ENCODE measurements around the gene TSR3. TPM values are rescaled to one million over a fixed set of nuclear protein-coding genes. Genes with fewer than 3 reads are reported as not detected.

Gene TSR3
- total and polyA plus RNA-seq, 2 experiments from 2014 or later, result 119 to 173 TPM

DNA sequence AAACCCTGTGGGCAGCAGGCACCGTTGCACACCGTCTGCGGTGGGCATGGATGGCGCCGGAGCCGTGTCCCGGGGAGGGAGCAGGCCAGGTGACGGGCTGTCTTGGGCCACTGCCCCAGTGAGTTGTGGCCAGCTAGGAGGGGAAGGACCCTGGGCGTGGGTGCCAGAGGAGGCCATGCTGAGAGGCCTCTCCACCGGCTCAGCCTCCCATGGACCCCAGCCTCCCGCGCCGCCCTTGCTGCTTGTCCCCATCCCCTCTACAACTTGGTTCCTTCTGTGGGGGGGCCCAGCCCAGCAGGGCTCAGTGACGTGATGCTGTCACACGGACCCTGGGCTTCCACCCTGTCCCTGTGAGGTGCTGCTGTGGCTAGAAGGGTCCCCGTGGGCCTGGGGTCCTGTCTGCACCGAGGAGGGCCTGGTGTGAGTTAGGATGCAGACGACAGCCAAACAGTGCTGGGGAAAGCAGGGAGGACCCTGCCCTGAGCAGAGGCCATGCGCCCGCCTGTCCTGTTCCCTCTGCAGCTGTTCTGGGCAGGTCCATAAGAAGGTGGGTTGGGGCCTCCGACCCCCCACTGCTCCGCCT is 30.9 kb downstream of the TSR3 start:
- no peak for TF ChIP-seq CTCF (IDR thresholded peaks at IDR 0.05; ENCODE audit: low read depth, low read length)
- no peaks in the 10 kb centered on the region for H3K27me3 ChIP-seq
- no peaks in the 10 kb centered on the region for H3K9me3 ChIP-seq (ENCODE audit: low read depth)
- H3K36me3 ChIP-seq, result peaks cover 47% of the 10 kb centered on the region
- H3K4me1 ChIP-seq (ENCODE audit: low read depth), result no peaks in the 10 kb centered on the region
- DNase-seq (ENCODE audit: low read depth in 1 of 2, low spot score in 1 of 2), result no peak
- no peak overlapping the region for H3K27ac ChIP-seq
- no peak overlapping the region for H3K4me3 ChIP-seq

- no peaks in the 10 kb centered on the region for H3K27me3 ChIP-seq
- H3K27ac ChIP-seq, result no peak overlapping the region
- TF ChIP-seq CTCF (IDR thresholded peaks at IDR 0.05; ENCODE audit: low read depth, low read length), result no peak
- H3K4me3 ChIP-seq, result no peak overlapping the region
- H3K36me3 ChIP-seq, result peaks cover 52% of the 10 kb centered on the region
- H3K4me1 ChIP-seq (ENCODE audit: low read depth), result no peaks in the 10 kb centered on the region
- no peak for DNase-seq (ENCODE audit: low read depth in 1 of 2, low spot score in 1 of 2)
- no peaks in the 10 kb centered on the region for H3K9me3 ChIP-seq (ENCODE audit: low read depth)
Measured at GRCh38 chr16:1320097-1320496, 31.6 kb downstream of the TSR3 start.

DNA sequence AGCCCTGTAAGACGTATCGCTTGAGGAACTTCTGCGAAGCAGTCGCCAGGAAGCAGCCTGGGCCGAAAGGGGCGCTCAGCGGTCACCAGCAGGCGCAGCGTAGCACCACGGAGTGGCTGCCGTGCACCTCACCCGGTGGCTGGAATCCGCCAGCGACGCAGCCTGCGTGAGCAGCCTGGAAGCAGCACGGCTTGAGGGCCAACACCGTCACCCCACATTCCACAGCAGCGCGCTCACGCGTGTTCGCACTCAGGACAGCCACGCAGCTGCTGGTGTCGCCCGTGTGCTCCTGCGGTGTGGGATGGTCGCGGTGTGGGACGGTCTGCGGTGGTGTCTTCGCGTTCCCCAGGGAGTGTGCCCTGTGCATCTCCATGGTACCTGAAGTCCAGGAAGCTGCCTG is 32.6 kb downstream of the TSR3 start:
- Histone ChIP-seq H3K4me1 (ENCODE audit: low read depth) (no peaks in the 10 kb centered on the region), H3K27ac (no peak overlapping the region), H3K36me3 (peaks cover 60% of the 10 kb centered on the region), H3K4me3 (no peak overlapping the region), H3K9me3 (ENCODE audit: low read depth) (no peaks in the 10 kb centered on the region), H3K27me3 (no peaks in the 10 kb centered on the region)
- DNase-seq (ENCODE audit: low read depth in 1 of 2, low spot score in 1 of 2), result no peak
- no peak for TF ChIP-seq CTCF (IDR thresholded peaks at IDR 0.05; ENCODE audit: low read depth, low read length)

DNA sequence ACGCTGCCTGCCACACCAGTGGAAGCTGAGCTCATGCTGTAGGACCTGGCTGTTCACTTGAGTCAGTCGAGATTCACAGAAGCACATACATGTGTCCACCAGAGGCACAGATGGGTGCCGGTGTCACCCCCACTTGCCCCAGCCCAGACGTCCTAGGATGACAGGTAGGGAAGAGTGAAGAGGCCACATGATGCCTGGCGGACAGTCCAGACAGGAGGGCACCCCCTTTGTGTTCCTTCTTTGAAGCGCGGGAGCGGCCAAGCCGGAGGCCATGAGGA is 33.5 kb downstream of the TSR3 start:
- Histone ChIP-seq H3K4me1 (ENCODE audit: low read depth) (no peaks in the 10 kb centered on the region), H3K36me3 (peaks cover 58% of the 10 kb centered on the region), H3K9me3 (ENCODE audit: low read depth) (no peaks in the 10 kb centered on the region), H3K4me3 (no peak overlapping the region), H3K27me3 (no peaks in the 10 kb centered on the region), H3K27ac (no peak overlapping the region)
- no peak for DNase-seq (ENCODE audit: low read depth in 1 of 2, low spot score in 1 of 2)
- no peak for TF ChIP-seq CTCF (IDR thresholded peaks at IDR 0.05; ENCODE audit: low read depth, low read length)

- Histone ChIP-seq H3K27ac (no peak overlapping the region), H3K36me3 (peaks cover 57% of the 10 kb centered on the region), H3K4me3 (no peak overlapping the region), H3K4me1 (ENCODE audit: low read depth) (no peaks in the 10 kb centered on the region), H3K9me3 (ENCODE audit: low read depth) (no peaks in the 10 kb centered on the region), H3K27me3 (no peaks in the 10 kb centered on the region)
- no peak for DNase-seq (ENCODE audit: low read depth in 1 of 2, low spot score in 1 of 2)
- no peak for TF ChIP-seq CTCF (IDR thresholded peaks at IDR 0.05; ENCODE audit: low read depth, low read length)
Measured at GRCh38 chr16:1317479-1318267, 34.0 kb downstream of the TSR3 start.
